HG02610 (cell line): ENCODE data around the gene KIF13A.
"Not testable (repeated sequence)": the region's sequence is repeated elsewhere in the genome, so short reads cannot be mapped to it uniquely, and the experiment has no call there.

Experiments used
- ATAC-seq: cut with Tn5 transposase; IDR thresholded peaks from one replicate; pipeline ENCODE4 v1.9.1; 2021; ENCODE audit warnings: mild to moderate bottlenecking, moderate library complexity; ENCODE audit not compliant: unreplicated experiment

Gene KIF13A

DNA sequence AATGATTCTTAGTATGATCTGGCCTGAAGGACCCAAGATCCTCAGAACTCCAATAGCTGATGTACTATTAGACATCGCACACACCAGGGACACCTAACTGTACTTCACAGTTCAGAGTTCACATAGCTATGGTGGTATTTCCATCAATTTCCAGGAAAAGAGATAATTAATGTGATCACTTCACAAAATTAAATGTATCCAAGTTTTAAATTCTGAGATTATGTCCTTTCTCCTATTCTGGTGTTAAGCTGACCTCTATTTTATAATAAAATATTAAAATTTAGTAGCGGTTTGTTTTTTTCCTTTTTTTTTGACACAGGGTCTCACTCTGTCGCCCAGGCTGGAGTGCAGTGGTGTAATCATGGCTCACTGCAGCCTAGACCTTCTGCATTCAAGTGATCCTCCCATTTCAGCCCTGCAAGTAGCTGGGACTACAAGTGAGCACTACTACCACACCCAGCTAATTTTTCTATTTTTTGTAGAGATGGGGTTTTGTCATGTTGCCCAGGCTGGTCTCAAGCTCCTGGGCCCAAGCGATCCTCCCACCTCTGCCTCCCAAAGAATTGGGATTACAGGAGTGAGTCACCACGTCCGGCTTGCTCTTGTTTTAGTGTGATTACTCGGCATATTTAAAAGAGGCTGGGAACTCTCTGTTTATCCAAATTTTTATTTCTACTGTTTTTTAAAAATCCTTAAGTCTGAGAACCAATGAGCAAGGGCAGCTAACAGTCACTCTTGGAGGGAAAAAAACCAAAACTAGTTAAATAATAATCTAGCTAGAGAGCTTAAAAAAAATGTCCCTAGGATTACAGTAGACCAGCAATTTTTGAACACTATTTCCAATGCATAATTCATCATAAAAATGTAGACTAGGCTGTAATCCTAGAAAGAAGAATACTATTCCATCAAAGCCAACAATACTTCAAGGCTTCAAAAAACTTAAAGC, 16.0 kb downstream of the KIF13A start:
- no peak for ATAC-seq

DNA sequence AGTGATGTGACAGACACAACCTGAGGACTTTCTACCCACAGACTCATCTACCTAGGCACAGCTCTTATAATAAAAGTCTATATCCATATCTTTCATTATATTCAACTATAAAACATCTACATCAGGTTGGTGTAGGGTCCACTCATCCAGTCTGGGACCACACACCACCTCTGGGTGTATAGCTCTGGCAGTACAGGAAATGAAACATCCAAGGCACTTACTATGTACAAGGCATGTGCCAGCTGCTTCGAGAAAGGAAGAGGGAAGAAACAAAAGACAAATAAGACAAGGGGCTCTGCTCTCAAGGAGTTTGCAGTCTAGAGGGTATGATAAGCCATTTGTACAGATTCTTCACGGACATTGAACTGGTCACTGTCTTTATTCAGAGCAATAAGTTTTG, 18.6 kb downstream of the KIF13A start:
- no peak for ATAC-seq

DNA sequence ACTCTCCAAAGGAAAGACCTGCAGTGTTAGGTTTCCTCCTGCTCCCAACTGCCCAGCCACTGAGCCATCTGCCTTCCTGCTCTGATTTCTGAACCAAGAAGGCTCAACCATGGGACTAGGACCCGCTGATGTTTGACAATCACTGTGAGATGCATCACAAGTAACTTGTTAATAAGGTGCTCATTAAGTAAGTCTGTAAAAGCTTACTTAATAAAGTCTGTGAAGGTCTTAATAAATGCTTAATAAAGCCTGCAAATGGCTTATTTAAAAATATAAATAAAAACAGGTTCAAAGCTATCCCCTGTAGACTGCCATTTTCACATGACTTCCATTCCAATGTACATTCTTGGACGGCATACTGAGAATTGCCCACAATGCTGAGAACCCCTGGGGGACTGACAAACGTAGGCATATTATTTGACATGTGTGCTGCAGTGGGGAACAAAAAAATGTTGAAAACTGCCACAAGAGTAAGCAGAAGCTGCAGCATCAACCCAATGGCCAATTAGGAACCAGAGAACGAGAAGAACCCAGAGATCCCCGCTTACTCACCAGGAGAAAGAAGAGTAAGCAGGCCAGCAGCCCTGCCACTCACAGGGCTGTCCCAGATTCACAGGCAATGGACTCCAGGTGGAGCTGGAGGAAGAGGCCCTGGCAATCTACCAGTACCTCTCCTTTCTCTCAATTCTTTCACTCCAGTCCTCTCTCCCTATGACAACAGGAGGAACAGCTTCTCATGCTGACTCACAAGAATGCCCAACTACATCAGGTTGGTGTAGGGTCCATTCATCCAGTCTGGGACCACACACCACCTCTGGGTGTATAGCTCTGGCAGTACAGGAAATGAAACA, 19.5 kb downstream of the KIF13A start:
- no peak for ATAC-seq

DNA sequence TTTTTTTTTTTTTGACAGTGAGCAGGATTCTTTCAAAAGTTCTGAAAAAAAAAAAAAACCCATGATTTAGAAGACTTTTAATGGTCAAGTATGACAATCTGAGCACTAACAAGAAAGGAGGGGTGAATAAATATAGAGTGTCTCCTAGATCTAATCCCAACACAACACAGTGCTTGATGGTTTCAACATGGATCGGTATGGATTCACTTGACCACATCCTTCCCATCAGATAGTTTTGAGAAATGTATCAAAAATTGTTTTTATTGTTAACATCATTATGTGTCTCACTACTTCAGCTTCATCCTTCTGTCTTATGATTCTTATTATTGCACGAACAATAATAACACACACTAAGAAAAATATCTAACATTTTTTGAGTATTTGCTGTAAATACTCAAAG, 21.0 kb downstream of the KIF13A start:
- no peak for ATAC-seq

DNA sequence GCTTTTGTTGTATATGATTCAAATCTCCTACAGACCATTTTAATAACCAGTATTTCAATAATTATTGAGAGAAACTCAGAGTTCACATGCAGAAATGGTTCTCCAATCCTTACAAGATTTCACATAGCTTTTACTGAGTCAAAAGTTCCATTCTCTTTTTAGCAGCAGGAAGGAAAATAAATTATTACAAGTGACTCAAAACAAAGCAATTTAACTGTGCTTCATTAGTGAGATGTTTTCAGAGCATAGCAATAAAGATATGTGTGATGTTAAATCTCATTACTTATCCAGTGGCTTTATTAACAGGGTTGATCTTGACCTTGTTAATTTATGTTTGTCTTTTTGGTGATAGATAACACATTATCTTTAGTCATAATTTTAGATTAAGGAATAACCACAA, 22.0 kb downstream of the KIF13A start:
- ATAC-seq = no peak

DNA sequence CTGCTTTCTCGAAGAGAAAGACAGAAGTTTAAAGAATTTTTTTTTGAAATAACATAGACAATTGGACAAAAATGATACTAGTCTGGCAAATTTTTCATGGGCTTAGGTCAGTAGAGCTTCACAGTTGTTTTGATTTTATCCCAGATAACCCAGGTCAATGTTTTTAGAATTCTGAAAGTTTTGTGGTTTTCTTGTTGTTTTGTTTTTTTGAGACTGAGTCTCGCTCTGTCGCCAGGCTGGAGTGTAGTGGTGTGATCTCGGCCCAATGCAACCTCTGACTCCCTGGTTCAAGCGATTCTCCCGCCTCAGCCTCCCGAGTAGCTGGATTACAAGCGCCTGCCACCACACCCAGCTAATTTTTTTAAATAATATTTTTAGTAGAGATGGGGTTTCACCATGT, 22.8 kb downstream of the KIF13A start:
- no peak for ATAC-seq

DNA sequence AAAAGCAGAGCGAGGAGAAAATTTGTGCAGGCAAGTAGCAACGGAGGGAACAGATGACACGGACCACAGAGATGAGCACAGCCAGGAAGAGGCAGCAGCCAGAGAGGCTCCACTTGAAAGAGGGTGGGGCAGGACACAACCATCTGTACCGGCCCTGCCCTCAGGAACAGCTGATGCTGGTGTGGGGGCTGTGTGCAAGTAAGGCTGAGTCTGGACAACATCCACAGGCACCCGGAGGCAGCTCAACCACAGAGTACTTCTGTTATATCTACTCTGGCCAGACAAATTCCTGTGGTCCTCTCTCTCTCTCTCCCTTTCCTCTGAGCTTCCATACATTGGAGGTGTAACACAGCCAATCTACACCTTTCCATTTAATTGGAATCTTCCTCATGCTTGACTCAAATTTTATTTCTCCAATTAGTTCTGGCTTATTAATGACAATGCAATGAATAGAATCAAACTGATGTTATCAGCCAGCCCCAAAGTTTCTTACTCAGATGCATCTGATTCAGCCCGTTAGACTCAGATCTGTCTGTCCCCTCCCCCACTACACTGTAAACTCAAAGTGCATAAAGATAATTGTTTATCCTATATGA, 24.9 kb downstream of the KIF13A start:
- no peak for ATAC-seq

DNA sequence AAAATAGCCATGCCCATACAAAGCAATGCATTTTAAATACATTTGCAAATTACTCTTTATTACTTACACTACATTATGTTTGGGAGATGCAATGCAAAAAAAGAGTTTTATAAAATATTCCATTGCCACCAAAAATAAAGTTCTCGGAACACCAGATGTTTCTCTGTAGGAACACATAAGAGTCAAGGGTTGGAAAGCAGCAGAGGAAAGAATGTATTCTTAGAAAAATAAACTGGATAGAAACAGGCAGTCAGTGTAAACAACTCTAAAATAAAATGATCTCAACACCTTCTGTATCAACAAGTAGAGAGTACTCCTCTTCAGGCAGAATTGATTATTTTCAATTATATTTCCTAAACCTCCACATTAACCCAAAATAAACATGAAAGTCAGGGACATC, 28.1 kb downstream of the KIF13A start:
- ATAC-seq = no peak

DNA sequence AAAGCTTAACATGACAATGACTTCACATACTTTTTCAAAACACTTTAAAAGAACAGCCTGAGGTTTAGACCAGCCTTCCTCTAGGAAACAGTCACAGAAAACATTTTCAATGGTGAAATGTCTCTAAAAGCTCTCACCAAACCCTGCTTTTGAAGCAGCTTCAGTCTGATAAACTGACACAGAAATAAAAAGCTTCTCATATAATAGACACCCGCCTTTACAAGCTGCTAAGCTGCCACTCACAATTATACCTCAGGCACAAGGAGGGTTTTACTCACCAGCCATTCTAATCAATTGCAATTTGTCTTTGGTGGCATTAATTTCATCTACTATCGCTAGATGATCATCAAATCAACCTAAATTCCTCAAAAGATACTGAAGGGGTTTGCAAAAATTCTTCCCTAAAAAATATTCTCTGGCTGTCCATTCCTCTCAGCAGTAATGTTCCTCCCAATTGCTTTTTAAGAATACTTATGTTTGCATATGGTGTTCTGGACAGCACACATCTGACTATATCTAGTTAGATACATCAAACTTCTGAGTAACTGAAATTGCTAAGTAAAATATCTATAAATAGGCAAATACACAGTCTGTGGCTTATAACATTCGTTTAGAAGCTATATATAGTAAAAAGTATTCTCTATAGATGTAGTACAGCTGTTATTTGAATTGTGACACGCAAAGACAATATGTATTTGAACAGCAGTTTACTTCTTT, 29.4 kb downstream of the KIF13A start:
- no peak for ATAC-seq

DNA sequence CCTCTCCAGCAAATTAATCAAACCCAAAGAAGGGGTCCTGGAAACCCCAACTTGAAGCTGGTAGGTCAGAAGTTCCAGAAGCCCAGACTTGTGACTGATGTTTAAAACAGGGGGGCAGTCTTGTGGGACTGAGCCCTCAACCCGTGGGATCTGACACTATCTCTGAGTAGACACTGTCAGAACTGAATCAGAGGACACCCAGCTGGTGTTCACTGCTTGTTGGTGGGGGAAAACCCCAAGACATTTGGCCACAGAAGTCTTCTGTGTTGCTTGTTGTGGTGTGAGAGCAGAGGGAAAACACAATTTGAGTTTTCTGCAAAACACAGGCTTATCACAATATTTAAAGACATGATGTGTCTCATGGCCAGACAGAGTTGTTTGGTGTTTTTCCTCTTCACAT, 29.9 kb downstream of the KIF13A start:
- ATAC-seq = peak; percentile 93

DNA sequence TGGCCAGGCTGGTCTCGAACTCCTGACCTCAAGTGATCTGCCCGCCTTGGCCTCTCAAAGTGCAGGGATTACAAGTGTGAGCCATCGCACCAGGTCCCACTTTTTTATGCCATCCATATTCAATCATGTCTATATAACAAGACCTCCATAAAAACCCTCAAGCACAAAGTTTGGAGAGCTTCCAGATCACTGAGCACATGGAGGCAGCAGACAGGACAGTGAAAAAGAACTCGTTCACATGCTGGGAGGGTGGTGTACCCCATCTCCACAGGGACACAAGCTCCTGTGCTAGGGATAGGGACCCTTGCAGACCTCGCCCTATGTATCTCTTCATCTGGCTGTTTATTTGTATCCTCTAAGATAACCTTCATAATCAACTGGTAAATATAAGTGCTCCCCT, 30.3 kb downstream of the KIF13A start:
- no peak for ATAC-seq

DNA sequence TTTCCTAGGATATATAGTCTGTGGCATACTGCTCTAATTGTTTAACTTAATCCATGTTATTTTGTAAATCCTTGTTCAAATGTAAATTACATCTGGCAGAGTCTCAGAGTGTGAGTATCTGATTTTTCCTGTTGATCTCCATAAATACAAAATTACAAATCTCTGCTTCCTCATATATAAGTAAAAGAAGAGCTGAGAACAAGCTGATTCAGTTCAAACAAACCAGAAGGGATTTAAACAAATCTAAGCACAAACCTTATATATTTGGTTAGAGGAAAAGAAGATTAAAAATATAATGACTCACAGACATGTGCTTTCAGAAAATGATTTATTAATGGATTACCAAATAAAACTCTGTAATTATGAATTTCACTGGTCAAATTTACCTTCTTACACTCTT, 37.3 kb downstream of the KIF13A start:
- no peak for ATAC-seq

DNA sequence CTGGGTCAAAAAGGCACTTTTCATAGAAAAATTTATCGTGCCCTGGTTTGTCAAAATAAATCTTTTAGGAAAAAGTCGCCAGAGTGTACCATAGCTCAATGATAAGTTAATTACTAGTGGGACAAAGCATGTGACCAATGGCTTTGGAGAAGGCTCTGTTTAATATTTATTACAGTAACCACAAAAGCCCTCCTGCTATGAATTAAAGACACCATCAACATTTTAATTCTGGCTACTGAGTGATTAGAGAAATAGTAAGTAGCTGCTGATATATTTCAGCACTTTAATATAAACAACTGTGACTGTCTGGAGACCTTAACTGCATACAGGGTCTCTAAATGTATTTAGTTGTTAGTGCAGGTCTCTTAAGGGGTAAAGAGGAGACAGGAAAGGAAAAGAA, 38.3 kb downstream of the KIF13A start:
- ATAC-seq = no peak

DNA sequence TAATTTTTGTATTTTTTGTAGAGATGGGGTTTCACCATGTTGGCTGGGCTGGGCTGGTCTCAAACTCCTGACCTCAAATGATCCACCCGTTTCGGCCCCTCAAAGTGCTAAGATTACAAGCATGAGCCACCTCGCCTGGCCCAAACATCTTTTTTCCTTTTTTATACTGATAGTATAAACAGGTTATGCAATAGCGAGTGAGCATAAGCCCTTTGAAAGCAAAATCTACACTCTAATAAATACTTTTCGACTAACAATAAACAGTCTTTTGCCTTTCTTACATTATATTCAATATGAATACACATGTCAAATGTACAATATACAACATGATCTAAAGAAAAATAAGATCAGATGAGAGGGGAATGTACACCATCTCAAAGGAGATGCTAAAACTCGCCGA, 38.7 kb downstream of the KIF13A start:
- no peak for ATAC-seq

DNA sequence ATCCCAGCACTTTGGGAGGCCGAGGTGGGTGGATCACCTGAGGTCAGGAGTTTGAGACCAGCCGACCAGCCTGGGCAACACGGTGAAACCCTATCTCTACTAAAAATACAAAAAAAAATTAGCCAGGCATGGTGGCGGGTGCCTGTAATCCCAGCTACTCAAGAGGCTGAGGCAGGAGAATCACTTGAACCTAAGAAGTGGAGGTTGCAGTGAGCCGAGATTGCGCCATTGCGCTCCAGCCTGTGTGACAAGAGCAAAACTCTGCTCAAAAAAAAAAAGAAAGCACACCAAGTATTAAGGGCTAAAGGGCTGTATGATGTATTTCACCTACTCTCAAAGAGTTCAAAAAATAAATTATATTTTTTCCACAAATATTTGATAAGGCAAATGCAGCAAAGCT, 39.9 kb downstream of the KIF13A start:
- ATAC-seq = not testable (repeated sequence)

DNA sequence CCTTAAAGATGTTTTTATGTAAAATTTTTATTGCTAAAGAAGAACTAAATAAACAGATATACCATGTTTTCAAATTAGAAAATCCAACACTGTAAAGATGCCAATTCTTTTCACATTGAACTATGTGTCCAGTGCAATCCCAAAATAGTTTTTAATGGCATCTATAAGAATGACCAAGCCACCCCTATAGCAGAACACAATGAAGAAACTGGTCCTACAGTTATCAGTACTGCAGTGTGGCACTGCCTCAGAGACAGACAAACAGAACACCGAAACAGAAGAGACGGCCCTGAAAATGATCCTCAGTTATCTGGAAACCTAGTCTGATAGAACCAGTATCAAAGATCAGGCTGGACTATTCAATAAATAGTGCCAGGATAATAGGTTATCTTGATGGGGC, 41.9 kb downstream of the KIF13A start:
- ATAC-seq = no peak

DNA sequence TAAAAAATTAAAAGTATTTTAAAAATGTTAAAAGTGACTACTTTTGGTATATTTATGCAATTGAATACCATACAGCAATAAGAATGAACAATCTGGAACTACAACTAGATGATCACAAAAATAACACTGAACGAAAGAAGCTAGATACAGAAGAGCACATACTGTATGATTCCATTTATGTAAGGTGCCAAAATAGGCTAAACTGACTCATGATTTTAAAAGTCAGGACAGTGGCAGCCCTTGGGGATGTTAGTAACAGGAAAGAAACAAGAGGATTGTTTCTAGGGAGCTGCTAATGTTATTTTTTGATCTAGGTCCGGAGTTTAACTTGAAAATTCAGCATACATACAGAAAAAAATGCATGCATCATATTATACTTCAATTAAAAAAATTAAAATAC, 42.3 kb downstream of the KIF13A start:
- no peak for ATAC-seq

DNA sequence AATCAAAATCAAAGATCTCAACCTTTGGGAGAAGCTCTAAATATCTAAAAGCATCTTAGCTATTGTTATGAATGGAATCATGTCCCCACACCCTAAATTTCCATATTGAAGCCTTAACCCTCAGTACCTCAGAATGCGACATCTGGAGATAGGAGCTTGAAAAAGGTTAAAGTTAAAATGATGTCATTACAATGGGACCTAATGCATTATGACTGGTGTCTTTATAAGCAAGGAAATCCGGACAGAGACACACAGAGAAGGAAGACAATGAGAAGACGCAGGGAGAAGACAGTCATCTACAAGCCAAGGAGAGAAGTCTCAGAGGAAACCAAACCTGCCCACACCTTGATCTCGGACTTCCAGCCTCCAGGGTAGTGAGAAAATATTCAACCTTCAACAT, 46.1 kb downstream of the KIF13A start:
- no peak for ATAC-seq

DNA sequence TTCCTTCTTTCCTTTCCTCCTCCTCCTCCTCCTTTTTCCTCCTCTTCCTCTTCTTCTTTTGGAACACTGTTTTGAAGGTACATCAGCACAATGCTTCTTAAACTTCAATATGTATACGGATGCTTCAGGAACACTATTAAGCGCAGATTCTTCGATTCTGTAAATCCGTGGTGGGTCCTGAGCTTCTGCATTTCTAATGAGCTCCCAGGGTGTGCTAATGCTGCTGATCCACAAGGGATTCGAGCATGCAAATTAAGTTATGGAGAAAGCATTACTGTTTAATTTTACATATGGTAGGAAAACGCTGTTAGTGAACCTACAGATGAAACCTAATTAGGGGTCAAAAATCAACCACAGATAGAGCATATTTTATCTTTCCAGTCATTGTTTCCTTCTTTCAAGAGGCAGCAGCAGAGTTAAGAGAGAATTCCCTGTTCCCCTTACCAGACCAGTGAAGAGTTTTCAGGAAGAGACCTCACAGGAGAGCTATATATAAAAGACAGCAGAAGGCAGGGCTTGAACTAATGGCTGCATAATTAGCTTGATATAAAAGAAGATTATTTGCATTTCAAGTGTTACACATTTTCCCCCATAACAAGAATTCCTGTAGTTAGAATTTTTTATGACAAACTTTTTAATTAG, 47.2 kb downstream of the KIF13A start:
- ATAC-seq = no peak

DNA sequence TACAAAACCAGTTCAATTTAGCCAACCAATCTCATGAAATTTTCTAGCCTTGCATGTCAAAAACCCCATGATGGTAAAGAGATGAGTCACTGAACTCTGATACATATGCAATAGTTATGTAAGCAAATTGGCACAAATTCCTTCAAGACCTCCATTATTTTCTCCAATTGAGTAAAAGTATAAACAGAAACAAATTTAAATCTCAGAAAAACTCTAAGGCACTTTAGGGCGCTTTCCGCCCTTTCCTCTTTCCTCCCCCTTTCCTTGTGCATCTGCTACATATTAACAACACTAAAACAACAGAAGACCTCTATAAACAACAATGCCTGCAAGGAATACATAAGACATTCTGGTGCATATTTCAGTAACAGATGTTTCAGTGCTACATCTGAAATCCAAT, 48.5 kb downstream of the KIF13A start:
- no peak for ATAC-seq
